Esophagus squamous epithelium (tissue), 5 donors: Measurements from ENCODE around the gene MAPK8IP1. TPM values are rescaled to one million over a fixed set of nuclear protein-coding genes. Genes with fewer than 3 reads are reported as not detected.

ENCODE experiments used
- DNase-seq: peaks from one replicate; lab custom pipeline; 2025; lab: John Stamatoyannopoulos, UW
- H3K27ac ChIP-seq, 4 donors: fragments of 200-600 bp; sonication (generic); one replicate each; pipeline ENCODE4 v1.5.1; 2016 to 2019; ENCODE audit warnings: mild to moderate bottlenecking in 1 of 4
- H3K27me3 ChIP-seq, 4 donors: fragments of 200-600 bp; sonication (generic); 1 replicate in 3 of 4; 2 replicates in 1 of 4; pipeline versions ENCODE4 v1.5.1 to v1.6.0; 2017 to 2021; ENCODE audit warnings: antibody characterized with exemption in 1 of 4
- H3K36me3 ChIP-seq, 3 donors: fragments of 200-600 bp; sonication (generic); one replicate each; pipeline ENCODE4 v1.5.1; 2016 to 2019
- H3K4me1 ChIP-seq, 3 donors: fragments of 200-600 bp; sonication (generic); one replicate each; pipeline ENCODE4 v1.5.1; 2017 to 2019
- H3K4me3 ChIP-seq, 4 donors: fragments of 200-600 bp; sonication (generic); 1 replicate in 3 of 4; 2 replicates in 1 of 4; pipeline ENCODE4 v1.5.1; 2016 to 2019; ENCODE audit warnings: mild to moderate bottlenecking in 2 of 4, moderate library complexity in 1 of 4
- H3K9me3 ChIP-seq, 3 donors: fragments of 200-600 bp; sonication (generic); one replicate each; pipeline ENCODE4 v1.5.1; 2016 to 2019
- CTCF ChIP-seq, 6 experiments: fragments of 450-650 bp in 4 of 6; fragments of 200-600 bp in 2 of 6; sonication (generic) in 2 of 6; IDR thresholded peaks; one replicate each; pipeline ENCODE4 v1.5.1; 2016 to 2019; ENCODE audit warnings: antibody characterized with exemption in 6 of 6, mild to moderate bottlenecking in 4 of 6, moderate library complexity in 4 of 6
- POLR2A ChIP-seq, 4 donors: fragments of 450-650 bp; IDR thresholded peaks; one replicate each; pipeline ENCODE4 v1.6.1; 2017; ENCODE audit warnings: antibody characterized with exemption in 4 of 4, mild to moderate bottlenecking in 4 of 4, moderate library complexity in 3 of 4
- WGBS, 2 donors: methylation state at CpG; one replicate each; pipeline ENCODE4 v1.1.5; 2018; 5-methylcytosine and 5-hydroxymethylcytosine counted together
- intact Hi-C: fragments of 100-400 bp; cut with DNase I; formaldehyde crosslinking; loops from one replicate; pipeline ENCODE4 v1.15.0; 2022
- total RNA-seq, 4 donors: library from RNA; depleted of rRNA; stranded (reverse); fragments of >200 nt; gene quantifications; one replicate each; pipeline ENCODE4 v1.1.0, GENCODE V29; 2016
- donor health status: DM: yes; HTN: yes; CAD: no.

MAPK8IP1 gene
- total RNA-seq, 4 donors from 2014 or later, result 0.57 to 4.0 (median 1.3) TPM

- intact Hi-C loops, result no loop called here
- no peak for TF ChIP-seq CTCF (IDR thresholded peaks at IDR 0.05)
- no peak for TF ChIP-seq POLR2A (IDR thresholded peaks at IDR 0.05)
Observed at GRCh38 chr11:45892856-45893255, 7.4 kb downstream of the MAPK8IP1 start.

GRCh38 chr11:45894555-45895247 lies 9.2 kb downstream of the MAPK8IP1 start:
- DNase-seq, result no peak
- Histone ChIP-seq H3K27me3 (peaks cover 0 to 55% (median 0%) of the 10 kb centered on the region in 4 donors), H3K9me3 (no peaks in the 10 kb centered on the region), H3K27ac (no peak overlapping the region), H3K36me3 (no peaks in the 10 kb centered on the region), H3K4me1 (peaks cover 7 to 13% (median 8%) of the 10 kb centered on the region in 3 donors), H3K4me3 (no peak overlapping the region)
- TF ChIP-seq POLR2A (IDR thresholded peaks at IDR 0.05) (no peak), CTCF (IDR thresholded peaks at IDR 0.05) (no peak)
- 80% methylated on average over 1 to 3 of the region's 6 CpGs for WGBS, 2 donors
- intact Hi-C loops, result no loop called here

More at GRCh38 chr11:45892856-45893255, 7.4 kb downstream of the MAPK8IP1 start:
- Histone ChIP-seq H3K4me3 (no peak overlapping the region), H3K27me3 (peaks cover 0 to 39% (median 0%) of the 10 kb centered on the region in 4 donors), H3K27ac (no peak overlapping the region), H3K36me3 (no peaks in the 10 kb centered on the region), H3K9me3 (no peaks in the 10 kb centered on the region), H3K4me1 (no peaks in the 10 kb centered on the region)
- 77 to 80% methylated on average over 4 of the region's 5 CpGs for WGBS, 2 donors
- DNase-seq, result no peak

GRCh38 chr11:45895553-45896259 lies 10.3 kb downstream of the MAPK8IP1 start:
- WGBS, 2 donors, result 87 to 90% methylated on average over 6 to 7 of the region's 8 CpGs
- Histone ChIP-seq H3K36me3 (no peaks in the 10 kb centered on the region), H3K4me1 (peaks cover 11 to 23% (median 12%) of the 10 kb centered on the region in 3 donors), H3K9me3 (no peaks in the 10 kb centered on the region), H3K4me3 (no peak overlapping the region), H3K27ac (no peak overlapping the region), H3K27me3 (peaks cover 0 to 65% (median 0%) of the 10 kb centered on the region in 4 donors)
- TF ChIP-seq POLR2A (IDR thresholded peaks at IDR 0.05) (no peak), CTCF (IDR thresholded peaks at IDR 0.05) (no peak)
- intact Hi-C loops, result no loop called here
- DNase-seq, result no peak

- Histone ChIP-seq H3K4me3 (no peak overlapping the region), H3K4me1 (peaks cover 14 to 28% (median 16%) of the 10 kb centered on the region in 3 donors), H3K27me3 (peaks cover 0 to 70% (median 0%) of the 10 kb centered on the region in 4 donors), H3K27ac (no peak overlapping the region), H3K36me3 (no peaks in the 10 kb centered on the region), H3K9me3 (no peaks in the 10 kb centered on the region)
- 36 to 42% methylated on average over 2 to 8 of the region's 19 CpGs for WGBS, 2 donors
- intact Hi-C loops, result no loop called here
- no peak for DNase-seq
- TF ChIP-seq POLR2A (IDR thresholded peaks at IDR 0.05) (no peak), CTCF (IDR thresholded peaks at IDR 0.05) (no peak)
Observed at GRCh38 chr11:45896422-45896984, 11.1 kb downstream of the MAPK8IP1 start.

GRCh38 chr11:45897556-45897955 lies 12.1 kb downstream of the MAPK8IP1 start:
- intact Hi-C loops, result no loop called here
- Histone ChIP-seq H3K27me3 (peaks cover 0 to 70% (median 0%) of the 10 kb centered on the region in 4 donors), H3K4me1 (peaks cover 14 to 28% (median 16%) of the 10 kb centered on the region in 3 donors), H3K27ac (no peak overlapping the region), H3K36me3 (no peaks in the 10 kb centered on the region), H3K4me3 (no peak overlapping the region), H3K9me3 (no peaks in the 10 kb centered on the region)
- 80% methylated on average over 2 of the region's 6 CpGs; no CpG with 5 or more reads in 1 of the 2 donors for WGBS, 2 donors
- TF ChIP-seq CTCF (IDR thresholded peaks at IDR 0.05), result no peak
- no peak for TF ChIP-seq POLR2A (IDR thresholded peaks at IDR 0.05)
- no peak for DNase-seq
